BLaER1 (cell line): Measurements from ENCODE around the gene SLC22A5.
"Not testable (repeated sequence)": the region's sequence is repeated elsewhere in the genome, so short reads cannot be mapped to it uniquely, and the experiment has no call there.

Experiments used
- H3K27ac ChIP-seq: shearing (Covaris generic); formaldehyde crosslinking; 2 replicates; pipeline ENCODE4 v1.8.1; 2022
- H3K27me3 ChIP-seq: shearing (Covaris generic); formaldehyde crosslinking; 2 replicates; pipeline ENCODE4 v1.8.1; 2022
- H3K36me3 ChIP-seq: shearing (Covaris generic); formaldehyde crosslinking; 2 replicates; pipeline ENCODE4 v1.8.1; 2022
- H3K4me1 ChIP-seq: shearing (Covaris generic); formaldehyde crosslinking; 2 replicates; pipeline ENCODE4 v1.8.1; 2022
- H3K4me2 ChIP-seq: shearing (Covaris generic); formaldehyde crosslinking; 2 replicates; pipeline ENCODE4 v1.8.1; 2022
- H3K4me3 ChIP-seq: shearing (Covaris generic); formaldehyde crosslinking; 2 replicates; pipeline ENCODE4 v1.8.1; 2022
- H3K9ac ChIP-seq: shearing (Covaris generic); formaldehyde crosslinking; 2 replicates; pipeline ENCODE4 v1.8.1; 2022
- H3K9me3 ChIP-seq: shearing (Covaris generic); formaldehyde crosslinking; 2 replicates; pipeline ENCODE4 v1.8.1; 2022
- H4K20me1 ChIP-seq: shearing (Covaris generic); formaldehyde crosslinking; 2 replicates; pipeline ENCODE4 v1.8.1; 2022
- Cebpa-rat ChIP-seq: shearing (Covaris generic); IDR thresholded peaks from 2 replicates; pipeline ENCODE4 v1.8.1; 2022

The SLC22A5 gene

DNA sequence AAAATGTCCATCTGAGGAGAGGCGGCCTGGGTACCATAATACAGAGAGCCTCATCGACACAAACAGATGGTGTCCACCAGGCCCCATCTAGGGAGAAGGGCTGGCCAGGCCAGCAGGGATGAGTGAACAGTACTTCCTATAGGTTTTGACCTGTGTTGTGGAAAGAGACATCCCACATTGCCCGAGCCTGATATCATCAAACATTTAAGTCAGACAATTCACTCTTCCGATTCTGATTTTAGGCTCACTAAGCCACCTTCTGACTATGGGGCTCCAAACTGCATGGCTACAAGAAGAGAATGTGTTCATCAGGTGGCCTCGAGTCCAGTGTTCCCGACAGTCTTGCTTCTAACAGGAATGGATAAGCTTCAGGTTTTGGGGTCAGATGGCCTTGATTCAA lies 38.9 kb downstream of the SLC22A5 start:
- no peak overlapping the region for H3K27ac ChIP-seq
- H3K9ac ChIP-seq, result no peak overlapping the region
- H4K20me1 ChIP-seq, result no peaks in the 10 kb centered on the region
- peaks cover 3% of the 10 kb centered on the region; the same call in 1 of the 2 replicates for H3K9me3 ChIP-seq
- peaks cover 62% of the 10 kb centered on the region for H3K4me1 ChIP-seq
- H3K4me3 ChIP-seq, result no peak overlapping the region
- no peaks in the 10 kb centered on the region for H3K36me3 ChIP-seq
- TF ChIP-seq Cebpa-rat, result no peak
- H3K4me2 ChIP-seq, result peak overlapping the region; percentile 96
- no peaks in the 10 kb centered on the region for H3K27me3 ChIP-seq

DNA sequence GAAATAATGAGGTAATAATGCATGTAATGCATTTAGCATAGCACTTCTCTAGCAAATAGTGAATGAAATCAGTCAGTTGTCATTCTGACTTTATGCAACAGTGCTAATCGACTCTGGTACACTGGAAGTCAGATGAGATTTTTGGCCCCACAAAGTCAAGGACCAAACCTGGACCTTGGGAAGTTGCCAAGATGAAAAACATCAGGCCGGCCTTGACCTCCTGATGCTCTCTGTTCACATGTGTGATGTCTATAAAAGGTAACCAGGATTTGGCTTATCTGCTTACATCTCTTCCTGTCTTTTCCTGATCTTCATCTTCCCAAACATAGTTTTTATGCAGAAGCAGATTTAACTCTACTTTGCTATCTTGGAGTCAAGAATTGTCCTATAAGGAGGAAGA lies 39.5 kb downstream of the SLC22A5 start:
- H3K9ac ChIP-seq, result no peak overlapping the region
- no peaks in the 10 kb centered on the region for H3K36me3 ChIP-seq
- H3K4me3 ChIP-seq, result peak overlapping the region; percentile 82; the same call in 1 of the 2 replicates
- no peaks in the 10 kb centered on the region for H3K27me3 ChIP-seq
- no peak for TF ChIP-seq Cebpa-rat
- H3K9me3 ChIP-seq, result 0 out of 2 replicates have a peak, but pooled peaks cover 2% of the 10 kb centered on the region
- no peaks in the 10 kb centered on the region for H4K20me1 ChIP-seq
- peak overlapping the region; percentile 96 for H3K4me2 ChIP-seq
- H3K4me1 ChIP-seq, result peaks cover 63% of the 10 kb centered on the region
- peak overlapping the region; percentile 99 for H3K27ac ChIP-seq

DNA sequence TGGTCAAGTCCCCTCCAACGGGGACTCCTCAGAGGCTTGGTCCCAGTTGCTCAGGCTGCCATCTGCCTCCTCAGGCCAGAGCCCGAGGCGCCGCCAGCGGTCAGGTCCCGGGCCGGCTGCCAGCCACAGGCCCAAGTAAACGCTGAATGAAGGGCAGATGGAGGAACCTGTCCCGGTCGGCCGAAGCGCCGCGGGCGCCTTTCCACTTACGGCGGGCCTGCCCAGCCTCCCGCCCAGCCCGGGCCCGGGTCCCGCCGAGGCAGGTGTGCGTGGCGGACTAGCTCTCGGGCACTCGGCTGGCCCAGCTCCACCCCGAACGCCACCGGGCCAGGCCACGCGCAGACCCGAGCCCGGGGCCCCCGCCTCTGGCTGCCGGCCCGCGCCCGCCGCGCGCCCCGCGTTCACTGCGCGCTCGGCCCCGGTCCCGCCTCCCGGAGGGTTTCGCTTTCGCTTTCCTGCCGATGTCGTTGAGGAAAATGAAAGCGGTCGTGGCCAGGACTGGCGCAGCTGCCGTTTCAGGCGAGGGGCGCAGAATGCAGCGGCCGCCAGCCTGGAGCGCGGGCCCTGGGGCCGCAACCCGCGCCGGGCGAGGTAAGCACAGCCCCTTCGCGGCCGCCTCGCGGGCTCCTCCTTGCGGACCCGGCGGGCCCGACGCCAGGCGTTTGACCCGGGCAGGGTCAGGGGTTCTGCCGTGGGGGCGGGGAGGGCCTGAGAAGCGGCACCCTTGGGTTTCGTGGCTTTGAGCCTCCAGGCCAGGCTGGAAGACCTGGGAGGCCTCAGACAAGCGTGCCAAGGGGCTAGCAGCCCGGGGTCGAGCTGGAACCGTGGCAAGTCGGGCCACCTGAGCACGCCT lies 41.2 kb downstream of the SLC22A5 start:
- Histone ChIP-seq H3K9me3 (0 out of 2 replicates have a peak, but pooled peaks cover 4% of the 10 kb centered on the region), H3K36me3 (no peaks in the 10 kb centered on the region), H3K27me3 (no peaks in the 10 kb centered on the region), H3K4me3 (peak overlapping the region; percentile 82), H3K4me1 (peaks cover 78% of the 10 kb centered on the region), H4K20me1 (no peaks in the 10 kb centered on the region), H3K27ac (peak overlapping the region; percentile 99), H3K9ac (peak overlapping the region; percentile 97), H3K4me2 (peak overlapping the region; percentile 96)
- no peak for TF ChIP-seq Cebpa-rat

DNA sequence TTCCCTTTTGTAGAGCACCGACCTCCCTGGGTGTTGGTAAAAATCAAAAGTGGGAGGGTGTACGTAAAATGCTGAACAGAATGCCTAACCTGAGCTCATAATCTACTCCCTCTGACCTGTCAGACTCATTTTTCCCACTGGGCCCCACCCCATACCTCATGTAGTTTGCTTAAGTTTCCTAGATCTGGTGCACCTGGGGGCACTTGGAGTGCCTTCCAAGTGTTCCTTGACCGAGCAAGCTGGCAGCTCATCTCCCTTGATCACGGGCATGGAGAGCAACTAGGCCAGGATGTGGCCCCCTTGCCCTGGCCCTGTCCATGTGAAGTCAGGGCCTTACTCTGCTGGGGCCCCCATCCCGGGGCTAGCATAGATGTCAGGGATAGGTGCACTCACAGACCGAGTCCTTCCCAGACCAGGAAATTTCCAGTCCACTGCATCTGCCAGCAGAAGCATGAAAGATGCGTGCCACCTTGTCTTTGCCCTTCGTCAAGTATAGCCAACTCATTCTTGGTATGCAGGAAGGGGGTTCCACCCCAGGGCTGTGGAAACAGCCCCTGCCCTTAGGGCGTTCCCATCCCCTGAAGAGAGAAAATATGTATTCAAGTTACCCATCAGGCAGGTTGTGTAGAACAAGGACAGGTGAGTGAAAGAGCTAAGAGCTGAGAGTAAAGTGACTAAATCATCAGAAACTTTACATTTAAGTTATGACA lies 41.9 kb downstream of the SLC22A5 start:
- no peak for TF ChIP-seq Cebpa-rat
- Histone ChIP-seq H4K20me1 (no peaks in the 10 kb centered on the region), H3K36me3 (no peaks in the 10 kb centered on the region), H3K27ac (peak overlapping the region; percentile 99), H3K9me3 (0 out of 2 replicates have a peak, but pooled peaks cover 4% of the 10 kb centered on the region), H3K27me3 (no peaks in the 10 kb centered on the region), H3K4me1 (peaks cover 80% of the 10 kb centered on the region), H3K4me2 (peak overlapping the region; percentile 96), H3K9ac (peak overlapping the region; percentile 97), H3K4me3 (peak overlapping the region; percentile 82)

DNA sequence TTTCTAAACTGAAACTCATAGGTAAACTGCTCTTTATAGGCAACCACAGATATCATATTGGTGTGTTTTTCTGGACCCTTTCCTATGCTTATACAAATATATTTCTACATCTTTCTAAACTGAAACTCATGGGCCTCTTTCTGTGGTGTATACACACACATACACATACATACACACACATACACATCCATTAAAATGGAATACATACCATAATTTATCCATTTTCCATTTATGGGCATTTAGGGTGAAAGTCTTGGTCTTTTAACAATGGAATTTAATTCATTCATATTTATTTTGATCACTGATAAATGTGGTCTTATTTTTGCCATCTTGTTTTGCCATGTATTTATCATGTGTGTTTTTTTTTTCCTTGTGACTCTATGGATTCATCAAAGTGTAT lies 44.1 kb downstream of the SLC22A5 start:
- Histone ChIP-seq H3K9ac (no peak overlapping the region), H3K4me3 (no peak overlapping the region), H3K4me2 (peak overlapping the region; percentile 96; the same call in 1 of the 2 replicates), H3K27me3 (no peaks in the 10 kb centered on the region), H3K36me3 (no peaks in the 10 kb centered on the region), H3K4me1 (peaks cover 86% of the 10 kb centered on the region), H3K9me3 (0 out of 2 replicates have a peak, but pooled peaks cover 4% of the 10 kb centered on the region), H4K20me1 (no peaks in the 10 kb centered on the region), H3K27ac (peak overlapping the region; percentile 99; the same call in 1 of the 2 replicates)
- TF ChIP-seq Cebpa-rat, result no peak

- 0 out of 2 replicates have a peak, but pooled peaks cover 4% of the 10 kb centered on the region for H3K9me3 ChIP-seq
- H3K4me3 ChIP-seq, result no peak overlapping the region
- peak overlapping the region; percentile 42 for H3K27ac ChIP-seq
- peak overlapping the region; percentile 62 for H3K4me2 ChIP-seq
- no peaks in the 10 kb centered on the region for H4K20me1 ChIP-seq
- peak overlapping the region; percentile 49 for H3K9ac ChIP-seq
- H3K27me3 ChIP-seq, result no peaks in the 10 kb centered on the region
- H3K36me3 ChIP-seq, result no peaks in the 10 kb centered on the region
- peaks cover 86% of the 10 kb centered on the region for H3K4me1 ChIP-seq
- TF ChIP-seq Cebpa-rat, result no peak
These were observed 45.3 kb downstream of the SLC22A5 start for GRCh38 chr5:132414634-132415378.

DNA sequence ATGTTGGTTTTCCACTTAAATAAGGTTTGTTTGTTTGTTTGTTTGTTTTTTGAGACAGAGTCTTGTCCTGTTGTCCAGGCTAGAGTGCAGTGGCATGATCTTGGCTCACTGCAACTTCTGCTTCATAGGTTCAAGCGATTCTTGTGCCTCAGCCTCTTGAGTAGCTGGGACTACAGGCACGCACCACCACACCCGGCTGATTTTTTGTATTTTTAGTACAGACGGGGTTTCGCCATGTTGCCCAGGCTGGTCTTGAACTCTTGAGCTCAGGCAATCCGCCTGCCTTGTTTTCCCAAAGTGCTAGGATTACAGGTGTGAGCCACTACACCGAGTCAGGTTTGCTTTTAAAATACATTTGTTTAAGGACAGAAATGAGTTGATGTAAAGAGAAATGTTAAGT lies 46.0 kb downstream of the SLC22A5 start:
- H3K9me3 ChIP-seq, H3K36me3 ChIP-seq, H4K20me1 ChIP-seq, H3K4me3 ChIP-seq, H3K27me3 ChIP-seq: not testable (repeated sequence)
- Histone ChIP-seq H3K4me1 (peaks cover 89% of the 10 kb centered on the region), H3K4me2 (peak overlapping the region; percentile 62), H3K27ac (peak overlapping the region; percentile 42), H3K9ac (0 out of 2 replicates have a peak overlapping the region, but pooled peaks have one; percentile 49)

- H3K4me1 ChIP-seq, result peaks cover 94% of the 10 kb centered on the region
These were observed 46.9 kb downstream of the SLC22A5 start for GRCh38 chr5:132416306-132417009.

DNA sequence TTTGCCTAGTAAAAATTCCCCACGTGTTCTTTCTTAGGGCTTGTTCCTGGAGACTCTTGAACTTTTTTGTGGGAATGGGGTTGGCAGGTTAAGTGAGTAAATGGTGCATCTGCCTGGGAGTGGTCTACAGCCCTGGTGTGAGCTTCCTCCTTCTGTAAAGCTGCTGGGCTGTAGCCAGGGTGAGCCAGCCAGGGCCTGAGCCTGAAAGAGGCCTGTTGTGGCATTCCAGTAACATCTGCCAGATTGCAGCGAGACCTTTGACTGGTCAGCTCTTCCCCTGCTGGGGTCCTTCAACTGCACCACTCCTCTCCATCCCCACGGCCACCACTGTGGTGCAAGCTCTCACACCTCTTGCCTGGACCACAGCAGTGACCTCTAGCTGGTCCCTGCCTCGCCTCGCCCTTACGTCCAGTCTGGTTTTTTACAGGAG lies 47.5 kb downstream of the SLC22A5 start:
- Histone ChIP-seq H3K4me3 (no peak overlapping the region), H3K9ac (peak overlapping the region; percentile 93), H3K4me2 (peak overlapping the region; percentile 94), H3K9me3 (0 out of 2 replicates have a peak, but pooled peaks cover 4% of the 10 kb centered on the region), H3K27me3 (no peaks in the 10 kb centered on the region), H3K36me3 (no peaks in the 10 kb centered on the region), H4K20me1 (no peaks in the 10 kb centered on the region), H3K4me1 (peaks cover 94% of the 10 kb centered on the region), H3K27ac (peak overlapping the region; percentile 97)
- TF ChIP-seq Cebpa-rat, result no peak

More at GRCh38 chr5:132416306-132417009, 46.9 kb downstream of the SLC22A5 start:
- Histone ChIP-seq H3K9me3 (0 out of 2 replicates have a peak, but pooled peaks cover 4% of the 10 kb centered on the region), H3K4me2 (peak overlapping the region; percentile 94), H3K27me3 (no peaks in the 10 kb centered on the region), H3K27ac (peak overlapping the region; percentile 97), H3K36me3 (no peaks in the 10 kb centered on the region), H3K4me3 (no peak overlapping the region), H3K9ac (no peak overlapping the region), H4K20me1 (no peaks in the 10 kb centered on the region)
- TF ChIP-seq Cebpa-rat, result no peak
